HG03378 (cell line): ENCODE measurements around the gene HDGFL1.

Experiments
- ATAC-seq: cut with Tn5 transposase; IDR thresholded peaks from one replicate; pipeline ENCODE4 v1.9.1; 2021; ENCODE audit warnings: mild to moderate bottlenecking, moderate library complexity; ENCODE audit not compliant: unreplicated experiment

The HDGFL1 gene

GRCh38 chr6:22589118-22589517, 19.8 kb downstream of the HDGFL1 start:
- ATAC-seq, result no peak

- no peak for ATAC-seq
Measured at GRCh38 chr6:22590423-22590822, 21.1 kb downstream of the HDGFL1 start.

GRCh38 chr6:22593895-22594294, 24.5 kb downstream of the HDGFL1 start:
- no peak for ATAC-seq

- ATAC-seq, result no peak
Measured at GRCh38 chr6:22596011-22596410, 26.6 kb downstream of the HDGFL1 start.

- no peak for ATAC-seq
Measured at GRCh38 chr6:22598339-22598738, 29.0 kb downstream of the HDGFL1 start.

- ATAC-seq, result no peak
Measured at GRCh38 chr6:22600059-22600458, 30.7 kb downstream of the HDGFL1 start.

GRCh38 chr6:22601984-22602383, 32.6 kb downstream of the HDGFL1 start:
- no peak for ATAC-seq

GRCh38 chr6:22605736-22606135, 36.4 kb downstream of the HDGFL1 start:
- no peak for ATAC-seq

- ATAC-seq, result no peak
Measured at GRCh38 chr6:22610127-22610526, 40.8 kb downstream of the HDGFL1 start.

GRCh38 chr6:22612236-22612635, 42.9 kb downstream of the HDGFL1 start:
- no peak for ATAC-seq

GRCh38 chr6:22613051-22613450, 43.7 kb downstream of the HDGFL1 start:
- no peak for ATAC-seq

GRCh38 chr6:22613695-22614094, 44.3 kb downstream of the HDGFL1 start:
- no peak for ATAC-seq

- ATAC-seq, result no peak
Measured at GRCh38 chr6:22614547-22614946, 45.2 kb downstream of the HDGFL1 start.

- ATAC-seq, result no peak
Measured at GRCh38 chr6:22621028-22621427, 51.7 kb downstream of the HDGFL1 start.
